Measurements from ENCODE around the gene MDGA2. TPM values are rescaled to one million over a fixed set of nuclear protein-coding genes. Genes with fewer than 3 reads are reported as not detected.
"Not testable (repeated sequence)": the region's sequence is repeated elsewhere in the genome, so short reads cannot be mapped to it uniquely, and the experiment has no call there.

Gene MDGA2
- total RNA-seq, 1 donor from 2014 or later, result not detected

DNA sequence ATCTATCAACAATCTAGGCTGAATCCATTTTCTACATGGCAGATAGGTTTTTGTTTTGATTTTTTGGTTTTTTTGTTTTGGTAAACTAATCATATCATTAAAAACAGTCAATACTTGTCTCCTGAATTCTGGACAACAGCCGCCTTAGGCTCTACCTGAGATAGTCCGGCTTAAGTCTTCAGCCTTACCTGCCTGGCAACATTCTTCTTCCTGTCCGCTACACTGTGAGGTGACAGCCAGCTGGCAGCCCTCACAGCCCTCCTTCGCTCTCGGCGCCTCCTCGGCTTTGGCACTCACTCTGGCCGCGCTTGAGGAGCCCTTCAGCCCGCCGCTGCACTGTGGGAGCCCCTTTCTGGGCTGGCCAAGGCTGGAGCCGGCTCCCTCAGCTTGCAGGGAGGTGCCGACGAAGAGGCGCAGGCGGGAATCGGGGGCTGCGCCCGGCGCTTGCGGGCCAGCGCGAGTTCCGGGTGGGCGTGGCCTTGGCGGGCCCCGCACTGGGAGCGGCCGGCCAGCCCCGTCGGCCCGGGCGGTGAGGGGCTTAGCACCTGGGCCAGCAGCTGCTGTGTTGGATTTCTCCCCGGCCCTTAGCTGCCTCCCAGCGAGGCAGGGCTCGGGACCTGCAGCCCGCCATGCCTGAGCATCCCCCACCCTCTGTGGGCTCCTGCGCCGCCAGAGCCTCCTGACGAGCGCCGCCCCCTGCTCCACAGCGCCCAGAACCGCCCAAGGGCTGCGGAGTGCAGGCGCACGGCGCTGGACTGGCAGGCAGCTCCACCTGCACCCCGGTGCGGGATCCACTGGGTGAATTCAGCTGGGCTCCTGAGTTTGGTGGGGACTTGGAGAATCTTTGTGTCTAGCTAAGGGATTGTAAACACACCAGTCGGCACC lies 49.0 kb downstream of the MDGA2 start:
- no peak for DNase-seq (ENCODE audit: low spot score)
- intact Hi-C loops (cut with DNase I), result no loop called here
- ATAC-seq, result no peak

GRCh38 chr14:47624126-47624525 lies 51.3 kb downstream of the MDGA2 start:
- ATAC-seq; DNase-seq (ENCODE audit: low spot score); intact Hi-C loops (cut with DNase I): not testable (repeated sequence)

DNA sequence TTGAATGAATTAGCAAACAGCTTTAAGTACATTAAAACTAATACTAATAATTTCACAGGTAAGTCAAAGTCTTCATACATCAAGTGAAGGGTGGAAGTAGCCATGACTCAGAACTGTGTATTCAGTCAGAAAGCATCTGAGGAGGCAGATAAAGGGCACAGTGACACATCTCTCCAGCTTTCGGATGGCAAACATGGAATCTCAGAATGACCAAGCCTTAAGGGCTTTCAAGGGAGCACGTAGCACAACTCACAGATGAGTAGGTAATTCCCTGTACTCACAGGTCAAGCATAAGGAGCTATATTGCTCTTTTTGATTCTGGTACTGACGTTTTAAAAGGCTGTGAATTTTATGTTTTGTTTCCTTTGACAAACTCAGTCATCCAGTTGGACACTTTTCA lies 56.0 kb downstream of the MDGA2 start:
- DNase-seq (ENCODE audit: low spot score) (no peak), ATAC-seq (no peak)
- intact Hi-C loops (cut with DNase I), result no loop called here

- no peak for ATAC-seq
- intact Hi-C loops (cut with DNase I), result no loop called here
- no peak for DNase-seq (ENCODE audit: low spot score)
Measured at GRCh38 chr14:47606566-47606965, 68.8 kb downstream of the MDGA2 start.

- DNase-seq (ENCODE audit: low spot score), result no peak
- intact Hi-C loops (cut with DNase I), result no loop called here
- ATAC-seq, result no peak
Measured at GRCh38 chr14:47596860-47597259, 78.5 kb downstream of the MDGA2 start.

- DNase-seq (ENCODE audit: low spot score), result no peak
- intact Hi-C loops (cut with DNase I), result no loop called here
- ATAC-seq, result no peak
Measured at GRCh38 chr14:47596232-47596631, 79.2 kb downstream of the MDGA2 start.

GRCh38 chr14:47595552-47595951 lies 79.9 kb downstream of the MDGA2 start:
- intact Hi-C loops (cut with DNase I), result no loop called here
- DNase-seq (ENCODE audit: low spot score) (no peak), ATAC-seq (no peak)

DNA sequence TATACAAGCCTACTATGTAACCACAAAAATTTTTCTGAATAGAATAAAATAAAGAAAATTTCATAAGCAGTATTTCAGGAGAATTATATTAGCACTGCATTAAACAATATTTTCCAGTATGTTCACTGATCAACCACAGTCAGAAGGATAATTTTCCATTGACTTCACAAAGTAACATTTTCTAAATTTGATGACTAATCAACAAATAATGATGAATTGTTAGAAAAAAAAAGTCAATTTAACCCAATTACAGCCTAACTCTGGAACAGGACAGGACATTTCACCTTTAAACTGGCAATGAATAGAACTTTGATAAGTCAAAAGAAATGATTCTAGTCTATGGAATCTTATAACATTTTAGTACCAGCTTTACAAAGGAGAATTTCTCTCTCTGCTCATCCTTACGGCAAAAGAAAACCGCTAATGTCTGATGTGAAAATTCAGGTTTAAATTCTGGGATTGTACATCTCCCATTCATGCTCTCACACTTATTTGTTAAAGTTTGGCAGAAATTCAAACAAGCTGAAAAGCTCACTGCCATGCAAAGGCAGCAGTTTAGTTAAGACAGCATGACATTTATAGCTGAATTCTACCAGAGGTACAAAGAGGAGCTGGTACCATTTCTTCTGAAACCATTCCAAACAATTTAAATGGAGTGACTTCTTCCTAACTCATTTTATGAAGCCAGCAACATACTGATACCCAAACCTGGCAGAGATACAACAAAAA lies 84.5 kb downstream of the MDGA2 start:
- DNase-seq (ENCODE audit: low spot score) (no peak), ATAC-seq (no peak)
- intact Hi-C loops (cut with DNase I), result no loop called here

GRCh38 chr14:47585447-47585846 lies 90.0 kb downstream of the MDGA2 start:
- intact Hi-C loops (cut with DNase I), result no loop called here
- no peak for DNase-seq (ENCODE audit: low spot score)
- no peak for ATAC-seq

GRCh38 chr14:47567273-47567672 lies 108.1 kb downstream of the MDGA2 start:
- no peak for DNase-seq (ENCODE audit: low spot score)
- intact Hi-C loops (cut with DNase I), result no loop called here

DNA sequence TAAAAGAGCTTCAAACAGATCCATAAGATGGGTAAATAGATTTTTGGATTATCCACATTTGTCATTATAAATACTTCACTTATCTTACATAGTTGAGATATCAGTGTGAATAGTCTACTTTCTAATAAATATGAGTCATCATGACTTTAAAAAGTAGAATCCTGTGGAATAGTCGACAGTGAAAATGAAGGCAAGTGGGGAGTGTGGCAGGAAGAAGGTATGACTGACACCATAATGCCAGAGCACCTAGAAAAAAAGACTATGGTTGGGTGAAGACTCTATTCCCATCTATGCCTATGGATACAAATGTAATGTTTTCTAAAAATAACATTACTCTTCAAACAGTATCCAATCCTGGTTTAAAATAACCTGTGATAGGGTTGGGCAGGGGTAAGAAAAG lies 117.5 kb downstream of the MDGA2 start:
- ATAC-seq (no peak), DNase-seq (ENCODE audit: low spot score) (no peak)
- intact Hi-C loops (cut with DNase I), result no loop called here

More at GRCh38 chr14:47567273-47567672, 108.1 kb downstream of the MDGA2 start:
- no peak for ATAC-seq

DNA sequence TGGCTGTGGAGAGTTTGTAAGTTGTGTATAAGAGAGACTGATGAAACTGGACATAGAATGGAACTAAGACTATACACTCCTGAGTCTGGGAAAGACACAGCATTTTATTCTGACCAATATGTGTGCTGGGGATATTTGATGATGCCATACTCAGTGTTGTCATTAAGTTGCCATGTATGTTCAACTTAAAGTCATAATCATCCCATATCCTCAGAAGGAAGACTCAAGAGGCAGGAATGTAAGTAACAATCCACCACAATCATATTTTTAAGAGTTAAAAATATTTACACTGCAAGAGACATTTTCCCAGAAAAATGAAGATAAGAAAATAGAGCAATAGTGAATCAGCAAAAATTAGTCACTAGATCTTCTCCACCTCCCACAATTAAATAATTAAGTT lies 120.1 kb downstream of the MDGA2 start:
- intact Hi-C loops (cut with DNase I), result no loop called here
- ATAC-seq (no peak), DNase-seq (ENCODE audit: low spot score) (no peak)

GRCh38 chr14:47549886-47550285 lies 125.5 kb downstream of the MDGA2 start:
- intact Hi-C loops (cut with DNase I), result no loop called here
- no peak for ATAC-seq

DNA sequence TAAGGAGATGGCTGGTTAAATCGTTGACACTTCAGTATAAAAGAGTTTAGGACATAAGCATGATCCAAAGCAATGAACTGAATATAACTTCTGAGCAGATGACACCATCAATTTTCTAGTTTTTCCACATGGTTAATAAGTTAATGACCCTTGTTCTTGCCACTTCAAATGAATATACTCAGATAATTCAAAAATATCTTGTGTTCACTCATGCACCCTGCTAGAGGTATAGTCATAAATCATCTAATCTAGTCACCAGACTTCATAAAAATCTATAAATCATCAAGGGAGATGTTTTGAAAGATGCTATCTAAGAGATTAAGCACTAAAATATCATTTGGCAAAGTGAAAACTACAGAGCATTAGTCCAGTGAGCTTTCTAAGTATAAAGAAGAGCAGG lies 131.9 kb downstream of the MDGA2 start:
- DNase-seq (ENCODE audit: low spot score) (no peak), ATAC-seq (no peak)
- intact Hi-C loops (cut with DNase I), result no loop called here

More at GRCh38 chr14:47549886-47550285, 125.5 kb downstream of the MDGA2 start:
- DNase-seq (ENCODE audit: low spot score), result no peak

DNA sequence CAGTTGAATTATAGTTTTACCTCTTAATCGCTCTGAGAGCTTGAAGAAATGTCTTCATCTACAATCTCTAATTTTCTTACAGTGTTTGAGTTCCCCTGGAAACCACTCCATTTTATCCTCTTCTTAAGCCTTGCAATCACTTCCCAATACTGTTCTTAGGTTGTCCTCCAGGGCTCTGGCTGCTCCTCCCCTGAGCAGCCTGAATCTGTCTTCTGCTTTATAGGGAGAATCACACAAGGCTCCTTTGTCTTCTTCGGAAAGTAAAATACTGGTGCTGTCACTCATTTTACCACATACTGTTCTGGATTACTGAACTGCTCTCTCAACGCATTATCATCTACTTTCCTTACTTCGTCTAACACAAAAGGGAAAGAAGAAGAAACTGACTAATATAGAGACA lies 133.7 kb downstream of the MDGA2 start:
- intact Hi-C loops (cut with DNase I), result no loop called here
- DNase-seq (ENCODE audit: low spot score) (no peak), ATAC-seq (no peak)

- ATAC-seq (no peak), DNase-seq (ENCODE audit: low spot score) (no peak)
- intact Hi-C loops (cut with DNase I), result no loop called here
Measured at GRCh38 chr14:47539031-47539461, 136.4 kb downstream of the MDGA2 start.

DNA sequence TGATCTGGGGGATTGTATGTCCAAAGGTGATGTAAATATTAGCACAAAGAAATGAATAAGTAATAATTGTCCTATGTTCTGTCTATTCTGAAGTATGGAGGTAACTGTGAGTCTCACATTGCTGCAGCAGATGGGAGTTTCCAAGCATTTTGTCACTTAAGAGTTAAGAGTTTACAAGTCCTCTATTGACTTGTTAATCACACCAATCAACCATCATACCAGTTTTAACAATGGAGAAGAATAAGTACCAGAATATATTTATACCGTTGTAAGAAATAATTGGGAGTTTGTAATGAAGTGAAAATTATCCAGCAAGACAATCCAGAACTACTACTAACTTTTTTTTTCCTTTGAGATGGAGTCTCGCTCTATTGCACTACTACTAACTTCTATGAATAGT lies 139.1 kb downstream of the MDGA2 start:
- DNase-seq (ENCODE audit: low spot score) (no peak), ATAC-seq (no peak)
- intact Hi-C loops (cut with DNase I), result no loop called here

- intact Hi-C loops (cut with DNase I), result no loop called here
- no peak for ATAC-seq
- DNase-seq (ENCODE audit: low spot score), result no peak
Measured at GRCh38 chr14:47526591-47527244, 148.7 kb downstream of the MDGA2 start.

GRCh38 chr14:47524524-47524923 lies 150.9 kb downstream of the MDGA2 start:
- DNase-seq (ENCODE audit: low spot score) (no peak), ATAC-seq (no peak)
- intact Hi-C loops (cut with DNase I), result no loop called here

DNA sequence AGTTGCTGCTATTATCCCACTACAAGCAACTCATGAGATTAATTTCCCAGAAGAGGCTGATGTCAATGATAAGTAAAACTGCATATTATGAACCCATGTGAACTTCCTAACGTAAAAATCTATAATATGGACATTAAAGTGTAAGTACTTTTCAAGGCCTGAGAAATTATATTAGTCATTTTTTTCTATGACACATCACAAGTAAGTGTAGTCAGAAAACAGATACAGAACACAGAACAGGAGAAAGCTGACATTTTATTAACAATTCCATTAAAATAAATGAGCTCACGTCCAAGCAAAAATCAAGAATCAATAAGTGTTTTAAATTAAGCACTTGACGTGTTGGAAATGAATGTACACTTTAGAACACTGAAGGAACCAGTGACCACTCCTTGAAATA lies 155.0 kb downstream of the MDGA2 start:
- no peak for ATAC-seq
- no peak for DNase-seq (ENCODE audit: low spot score)
- intact Hi-C loops (cut with DNase I), result no loop called here

Measured in sciatic nerve (tissue), 2 donors.